ENCODE measurements around the gene TENM3. TPM values are rescaled to one million over a fixed set of nuclear protein-coding genes. Genes with fewer than 3 reads are reported as not detected.

TENM3 gene
- polyA plus RNA-seq, 1 of the 3 experiments (the other 2 are of a cell fraction): 10.4 TPM

DNA sequence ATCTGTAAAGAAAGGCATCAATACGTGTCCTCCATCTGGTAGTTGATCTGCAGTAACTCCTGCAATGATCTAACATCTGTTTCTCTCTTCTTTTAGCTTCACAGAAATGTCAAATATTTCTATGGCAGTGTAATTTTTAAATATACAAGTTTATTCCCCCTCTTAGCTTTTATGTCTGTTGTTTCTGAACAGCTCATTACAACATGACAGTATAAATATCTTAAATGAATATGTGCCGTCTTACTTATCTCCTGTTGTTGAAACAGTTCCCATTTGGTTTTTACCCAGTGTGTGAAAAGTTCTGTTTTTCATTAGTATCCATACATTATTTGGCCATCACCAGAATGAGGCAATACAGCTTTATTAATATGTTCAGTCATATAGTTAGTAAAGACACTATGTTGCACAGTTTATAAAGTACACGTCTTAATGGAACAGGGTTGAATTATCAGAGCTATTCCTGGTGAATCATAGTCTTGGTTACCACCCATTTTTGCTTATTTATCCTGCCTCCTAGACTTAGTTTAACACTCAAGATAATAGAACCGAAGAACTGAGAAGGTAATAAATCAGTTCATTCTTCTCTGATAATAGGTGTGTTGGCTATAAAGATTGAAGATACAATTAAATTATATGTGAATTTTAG lies 321.6 kb downstream of the TENM3 start (continued):
- TF ChIP-seq, protein P1, sequence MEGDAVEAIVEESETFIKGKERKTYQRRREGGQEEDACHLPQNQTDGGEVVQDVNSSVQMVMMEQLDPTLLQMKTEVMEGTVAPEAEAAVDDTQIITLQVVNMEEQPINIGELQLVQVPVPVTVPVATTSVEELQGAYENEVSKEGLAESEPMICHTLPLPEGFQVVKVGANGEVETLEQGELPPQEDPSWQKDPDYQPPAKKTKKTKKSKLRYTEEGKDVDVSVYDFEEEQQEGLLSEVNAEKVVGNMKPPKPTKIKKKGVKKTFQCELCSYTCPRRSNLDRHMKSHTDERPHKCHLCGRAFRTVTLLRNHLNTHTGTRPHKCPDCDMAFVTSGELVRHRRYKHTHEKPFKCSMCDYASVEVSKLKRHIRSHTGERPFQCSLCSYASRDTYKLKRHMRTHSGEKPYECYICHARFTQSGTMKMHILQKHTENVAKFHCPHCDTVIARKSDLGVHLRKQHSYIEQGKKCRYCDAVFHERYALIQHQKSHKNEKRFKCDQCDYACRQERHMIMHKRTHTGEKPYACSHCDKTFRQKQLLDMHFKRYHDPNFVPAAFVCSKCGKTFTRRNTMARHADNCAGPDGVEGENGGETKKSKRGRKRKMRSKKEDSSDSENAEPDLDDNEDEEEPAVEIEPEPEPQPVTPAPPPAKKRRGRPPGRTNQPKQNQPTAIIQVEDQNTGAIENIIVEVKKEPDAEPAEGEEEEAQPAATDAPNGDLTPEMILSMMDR (IDR thresholded peaks at IDR 0.05): no peak

DNA sequence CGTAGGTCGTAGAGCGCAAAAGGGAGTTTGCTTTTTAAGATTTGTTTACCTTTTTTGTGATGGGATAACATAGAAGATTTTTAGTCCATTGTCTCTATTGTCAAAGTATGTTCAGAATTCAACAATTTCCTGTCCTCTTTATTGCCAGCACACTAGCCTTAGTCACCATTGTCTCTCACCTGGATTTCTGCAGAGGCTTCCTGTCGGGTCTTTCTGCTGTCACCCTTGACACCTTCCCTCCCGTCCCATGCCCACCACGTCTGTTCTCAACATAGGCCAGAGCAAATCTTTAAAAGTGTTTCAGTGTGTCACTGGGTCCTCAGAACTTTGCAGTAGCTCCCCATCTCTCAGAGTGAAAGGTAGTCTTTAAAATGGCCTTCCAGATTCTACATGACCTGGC lies 323.9 kb downstream of the TENM3 start:
- H3K36me3 ChIP-seq (replicated peaks in 1 of 2; ENCODE audit: control insufficient read depth in 1 of 2, insufficient read depth in 2 of 2, low read length in 1 of 2): no peaks in the 10 kb centered on the region
- no peak overlapping the region for H3K27ac ChIP-seq (ENCODE audit: low read depth in 2 of 2, low read length in 1 of 2)
- ChIA-PET CTCF (interaction anchor here (0.9 kb wide), 1 partner anchor 88 kb away, joined by 3 read pairs; no protein-coding TSS in a partner anchor), POLR2A (no interaction called here)
- no peak overlapping the region for H3K4me2 ChIP-seq
- no peak overlapping the region for H3K4me3 ChIP-seq (ENCODE audit: low read depth in 2 of 2, low read length in 1 of 2)
- H3K4me1 ChIP-seq (ENCODE audit: control insufficient read depth in 1 of 2, insufficient read depth in 2 of 2, low read depth in 1 of 2, low read length in 1 of 2): no peaks in the 10 kb centered on the region; a peak in 1 of 4 replicates
- no peak overlapping the region for H3K9ac ChIP-seq
- H2AFZ ChIP-seq (ENCODE audit: low read depth): no peak overlapping the region
- no peaks in the 10 kb centered on the region for H3F3A ChIP-seq (replicated peaks; ENCODE audit: insufficient read depth)
- no peaks in the 10 kb centered on the region for H3K9me3 ChIP-seq
- H3K27me3 ChIP-seq (ENCODE audit: insufficient read depth): no peaks in the 10 kb centered on the region
- 80% methylated on average over 6 of the region's 6 CpGs for WGBS (ENCODE audit: low lambda C conversion rate)
- no peaks in the 10 kb centered on the region for H4K20me1 ChIP-seq (ENCODE audit: insufficient read depth)
- no peak for TF ChIP-seq MXI1 (IDR thresholded peaks at IDR 0.05; ENCODE audit: low read depth, low read length)
- TF ChIP-seq ELF1 (IDR thresholded peaks at IDR 0.05): no peak
- no peak for TF ChIP-seq NRF1 (IDR thresholded peaks at IDR 0.05; ENCODE audit: low read depth, low read length)
- TF ChIP-seq, protein P1 (IDR thresholded peaks at IDR 0.05): no peak
- TF ChIP-seq POLR2AphosphoS5 (IDR thresholded peaks at IDR 0.05; ENCODE audit: low read depth, low read length): no peak
- no peak for TF ChIP-seq JUND (IDR thresholded peaks at IDR 0.05)
- TF ChIP-seq, protein P2, sequence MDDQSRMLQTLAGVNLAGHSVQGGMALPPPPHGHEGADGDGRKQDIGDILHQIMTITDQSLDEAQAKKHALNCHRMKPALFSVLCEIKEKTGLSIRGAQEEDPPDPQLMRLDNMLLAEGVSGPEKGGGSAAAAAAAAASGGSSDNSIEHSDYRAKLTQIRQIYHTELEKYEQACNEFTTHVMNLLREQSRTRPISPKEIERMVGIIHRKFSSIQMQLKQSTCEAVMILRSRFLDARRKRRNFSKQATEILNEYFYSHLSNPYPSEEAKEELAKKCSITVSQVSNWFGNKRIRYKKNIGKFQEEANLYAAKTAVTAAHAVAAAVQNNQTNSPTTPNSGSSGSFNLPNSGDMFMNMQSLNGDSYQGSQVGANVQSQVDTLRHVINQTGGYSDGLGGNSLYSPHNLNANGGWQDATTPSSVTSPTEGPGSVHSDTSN (IDR thresholded peaks at IDR 0.05): no peak
- TF ChIP-seq TAF1 (IDR thresholded peaks at IDR 0.05; ENCODE audit: borderline replicate concordance, low read depth, low read length): no peak
- TF ChIP-seq FOXM1 (IDR thresholded peaks at IDR 0.05; ENCODE audit: low read depth): no peak
- TF ChIP-seq, protein P3, sequence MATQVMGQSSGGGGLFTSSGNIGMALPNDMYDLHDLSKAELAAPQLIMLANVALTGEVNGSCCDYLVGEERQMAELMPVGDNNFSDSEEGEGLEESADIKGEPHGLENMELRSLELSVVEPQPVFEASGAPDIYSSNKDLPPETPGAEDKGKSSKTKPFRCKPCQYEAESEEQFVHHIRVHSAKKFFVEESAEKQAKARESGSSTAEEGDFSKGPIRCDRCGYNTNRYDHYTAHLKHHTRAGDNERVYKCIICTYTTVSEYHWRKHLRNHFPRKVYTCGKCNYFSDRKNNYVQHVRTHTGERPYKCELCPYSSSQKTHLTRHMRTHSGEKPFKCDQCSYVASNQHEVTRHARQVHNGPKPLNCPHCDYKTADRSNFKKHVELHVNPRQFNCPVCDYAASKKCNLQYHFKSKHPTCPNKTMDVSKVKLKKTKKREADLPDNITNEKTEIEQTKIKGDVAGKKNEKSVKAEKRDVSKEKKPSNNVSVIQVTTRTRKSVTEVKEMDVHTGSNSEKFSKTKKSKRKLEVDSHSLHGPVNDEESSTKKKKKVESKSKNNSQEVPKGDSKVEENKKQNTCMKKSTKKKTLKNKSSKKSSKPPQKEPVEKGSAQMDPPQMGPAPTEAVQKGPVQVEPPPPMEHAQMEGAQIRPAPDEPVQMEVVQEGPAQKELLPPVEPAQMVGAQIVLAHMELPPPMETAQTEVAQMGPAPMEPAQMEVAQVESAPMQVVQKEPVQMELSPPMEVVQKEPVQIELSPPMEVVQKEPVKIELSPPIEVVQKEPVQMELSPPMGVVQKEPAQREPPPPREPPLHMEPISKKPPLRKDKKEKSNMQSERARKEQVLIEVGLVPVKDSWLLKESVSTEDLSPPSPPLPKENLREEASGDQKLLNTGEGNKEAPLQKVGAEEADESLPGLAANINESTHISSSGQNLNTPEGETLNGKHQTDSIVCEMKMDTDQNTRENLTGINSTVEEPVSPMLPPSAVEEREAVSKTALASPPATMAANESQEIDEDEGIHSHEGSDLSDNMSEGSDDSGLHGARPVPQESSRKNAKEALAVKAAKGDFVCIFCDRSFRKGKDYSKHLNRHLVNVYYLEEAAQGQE (IDR thresholded peaks at IDR 0.05; ENCODE audit: low read depth, low read length): no peak
- TF ChIP-seq RFX5 (IDR thresholded peaks at IDR 0.05; ENCODE audit: low read length): no peak
- TF ChIP-seq SMC3 (IDR thresholded peaks at IDR 0.05; ENCODE audit: low read depth, low read length): no peak
- TF ChIP-seq, protein P4, sequence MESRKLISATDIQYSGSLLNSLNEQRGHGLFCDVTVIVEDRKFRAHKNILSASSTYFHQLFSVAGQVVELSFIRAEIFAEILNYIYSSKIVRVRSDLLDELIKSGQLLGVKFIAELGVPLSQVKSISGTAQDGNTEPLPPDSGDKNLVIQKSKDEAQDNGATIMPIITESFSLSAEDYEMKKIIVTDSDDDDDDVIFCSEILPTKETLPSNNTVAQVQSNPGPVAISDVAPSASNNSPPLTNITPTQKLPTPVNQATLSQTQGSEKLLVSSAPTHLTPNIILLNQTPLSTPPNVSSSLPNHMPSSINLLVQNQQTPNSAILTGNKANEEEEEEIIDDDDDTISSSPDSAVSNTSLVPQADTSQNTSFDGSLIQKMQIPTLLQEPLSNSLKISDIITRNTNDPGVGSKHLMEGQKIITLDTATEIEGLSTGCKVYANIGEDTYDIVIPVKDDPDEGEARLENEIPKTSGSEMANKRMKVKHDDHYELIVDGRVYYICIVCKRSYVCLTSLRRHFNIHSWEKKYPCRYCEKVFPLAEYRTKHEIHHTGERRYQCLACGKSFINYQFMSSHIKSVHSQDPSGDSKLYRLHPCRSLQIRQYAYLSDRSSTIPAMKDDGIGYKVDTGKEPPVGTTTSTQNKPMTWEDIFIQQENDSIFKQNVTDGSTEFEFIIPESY (IDR thresholded peaks at IDR 0.05; ENCODE audit: borderline replicate concordance, low read depth): no peak
- TF ChIP-seq EP300 (IDR thresholded peaks at IDR 0.05; ENCODE audit: borderline replicate concordance in 1 of 2, low read depth in 1 of 2, low read length in 1 of 2): no peak
- no peak for TF ChIP-seq MEF2A (IDR thresholded peaks at IDR 0.05; ENCODE audit: borderline replicate concordance, low read depth)
- no peak for TF ChIP-seq TCF12 (IDR thresholded peaks at IDR 0.05)
- no peak for TF ChIP-seq RCOR1 (IDR thresholded peaks at IDR 0.05; ENCODE audit: low read length)
- no peaks in the 10 kb centered on the region for H3K79me2 ChIP-seq (ENCODE audit: insufficient read depth)
- no peaks in the 10 kb centered on the region for H3K9me2 ChIP-seq
- no peak for DNase-seq
